ENCODE data around the gene EHMT1.
A peak's percentile ranks its signal among the peaks of the same experiment; 100 is the strongest.
"Not testable (repeated sequence)": the region's sequence is repeated elsewhere in the genome, so short reads cannot be mapped to it uniquely, and the experiment has no call there.

The EHMT1 gene

DNA sequence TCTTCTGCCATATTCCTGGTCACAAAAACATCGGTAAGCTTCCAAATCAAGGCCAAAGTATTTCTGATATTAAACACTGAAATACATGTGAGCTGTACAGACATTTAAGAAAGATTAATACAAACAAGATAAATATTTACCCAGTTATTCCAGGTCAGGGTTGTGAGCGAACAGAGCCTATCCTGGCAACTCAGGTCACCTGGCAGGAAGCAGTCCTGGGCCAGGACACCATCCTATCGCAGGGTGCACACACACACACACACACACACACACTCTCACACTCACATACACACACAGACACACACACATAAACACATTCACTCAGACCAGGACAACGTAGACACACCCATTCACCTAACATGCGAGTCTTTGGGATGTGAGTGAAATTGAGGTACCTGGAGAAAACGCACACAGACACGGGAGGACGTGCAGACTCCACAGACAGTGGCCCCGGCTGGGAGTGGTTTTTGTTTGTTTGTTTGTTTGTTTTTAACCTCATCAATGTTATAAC lies 176.4 kb downstream of the EHMT1 start:
- DNase-seq: no peak

GRCh38 chr9:137797206-137798120 lies 178.7 kb downstream of the EHMT1 start:
- no peak for DNase-seq

DNA sequence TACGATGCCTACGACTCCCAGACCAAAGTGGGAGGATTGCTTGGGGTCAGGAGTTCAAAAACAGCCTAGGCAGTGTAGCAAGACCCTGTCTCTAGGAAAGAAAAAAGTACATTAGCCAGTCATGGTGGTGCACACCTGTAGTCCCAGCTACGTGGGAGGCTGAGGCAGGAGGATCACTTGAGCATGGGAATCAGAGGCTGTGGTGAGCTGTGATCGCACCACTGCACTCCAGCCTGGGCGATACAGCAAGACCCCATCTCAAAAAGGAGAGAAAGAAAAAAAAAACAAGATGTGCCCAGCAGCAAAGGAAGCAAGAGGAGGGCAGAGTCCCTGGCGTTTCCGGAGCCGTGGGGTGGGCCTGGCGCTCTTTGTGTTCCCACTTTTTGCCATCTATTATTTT lies 179.3 kb downstream of the EHMT1 start:
- no peak for DNase-seq

GRCh38 chr9:137798901-137799629 lies 180.3 kb downstream of the EHMT1 start:
- DNase-seq: no peak

- DNase-seq: no peak
Observed at GRCh38 chr9:137799630-137799983, 180.8 kb downstream of the EHMT1 start.

- no peak for DNase-seq
Observed at GRCh38 chr9:137800196-137801022, 181.6 kb downstream of the EHMT1 start.

GRCh38 chr9:137801023-137801319 lies 182.2 kb downstream of the EHMT1 start:
- DNase-seq: no peak

GRCh38 chr9:137802021-137802420 lies 183.2 kb downstream of the EHMT1 start:
- DNase-seq: no peak

DNA sequence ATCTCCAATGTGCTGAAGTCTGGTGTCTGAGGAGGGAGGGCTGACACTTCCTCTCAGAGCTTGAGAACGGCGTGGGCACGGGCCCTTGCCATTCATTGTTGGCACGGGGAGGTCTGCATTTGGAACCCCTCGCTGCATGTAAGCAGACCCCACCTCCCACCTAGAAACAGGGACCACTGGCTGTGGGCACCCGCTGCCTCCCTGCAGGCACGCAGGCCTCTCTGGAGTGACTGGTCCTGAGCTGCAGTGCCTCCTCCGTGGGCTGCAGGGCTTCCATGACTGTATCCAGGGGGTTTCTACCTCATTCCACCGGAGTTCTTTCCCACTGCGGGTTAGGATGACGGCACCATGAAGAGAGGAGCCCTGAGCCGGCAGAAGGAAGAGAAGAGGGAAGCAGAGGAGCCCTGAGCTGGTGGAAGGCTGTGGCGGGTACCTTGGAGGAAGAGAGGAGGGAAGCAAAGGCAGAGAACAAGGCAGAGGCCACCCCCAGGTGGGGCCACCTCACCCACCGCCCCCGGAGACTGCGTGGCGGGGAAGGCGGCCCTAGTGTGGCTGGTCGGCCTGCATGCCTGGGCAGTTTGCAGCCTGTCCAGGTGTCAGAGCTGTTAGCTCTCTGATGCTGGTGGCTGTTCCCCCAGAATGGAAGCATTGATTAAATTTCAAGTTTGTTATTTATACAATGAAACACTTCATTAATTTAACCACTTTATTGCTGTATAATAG lies 183.9 kb downstream of the EHMT1 start:
- DNase-seq: no peak

DNA sequence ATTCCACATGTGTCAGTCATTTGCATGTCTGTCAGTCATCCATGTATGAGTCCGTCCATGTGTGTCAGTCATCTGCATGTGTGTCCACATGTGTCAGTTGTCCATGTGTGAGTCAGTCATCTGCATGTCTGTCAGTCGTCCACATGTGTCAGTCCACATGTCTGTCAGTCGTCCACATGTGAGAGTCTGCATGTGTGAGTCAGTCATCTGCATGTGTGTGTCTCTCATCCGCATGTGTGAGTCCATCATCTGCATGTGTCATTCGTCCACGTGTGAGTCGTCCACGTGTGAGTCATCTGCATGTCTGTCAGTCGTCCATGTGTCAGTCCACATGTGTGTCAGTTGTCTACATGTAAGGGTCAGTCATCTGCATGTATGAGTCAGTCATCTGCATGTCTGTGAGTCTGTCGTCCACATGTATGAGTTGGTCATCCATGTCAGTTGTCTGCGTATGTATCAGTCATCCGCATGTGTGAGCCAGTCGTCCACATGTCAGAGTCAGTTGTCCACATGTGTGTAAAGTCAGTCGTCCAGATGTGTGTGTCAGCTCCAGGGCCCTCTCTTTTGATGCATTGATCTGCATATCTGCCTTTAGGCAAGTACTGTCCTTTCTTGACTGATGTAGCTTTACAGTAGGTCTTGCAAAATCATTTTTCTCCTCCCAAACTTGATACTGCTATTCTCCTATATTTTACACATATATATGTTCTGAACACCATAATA lies 186.3 kb downstream of the EHMT1 start:
- no peak for DNase-seq

- peak; percentile 12 for DNase-seq
Observed at GRCh38 chr9:137807721-137808703, 189.2 kb downstream of the EHMT1 start.

- DNase-seq: no peak
Observed at GRCh38 chr9:137809040-137809576, 190.3 kb downstream of the EHMT1 start.

DNA sequence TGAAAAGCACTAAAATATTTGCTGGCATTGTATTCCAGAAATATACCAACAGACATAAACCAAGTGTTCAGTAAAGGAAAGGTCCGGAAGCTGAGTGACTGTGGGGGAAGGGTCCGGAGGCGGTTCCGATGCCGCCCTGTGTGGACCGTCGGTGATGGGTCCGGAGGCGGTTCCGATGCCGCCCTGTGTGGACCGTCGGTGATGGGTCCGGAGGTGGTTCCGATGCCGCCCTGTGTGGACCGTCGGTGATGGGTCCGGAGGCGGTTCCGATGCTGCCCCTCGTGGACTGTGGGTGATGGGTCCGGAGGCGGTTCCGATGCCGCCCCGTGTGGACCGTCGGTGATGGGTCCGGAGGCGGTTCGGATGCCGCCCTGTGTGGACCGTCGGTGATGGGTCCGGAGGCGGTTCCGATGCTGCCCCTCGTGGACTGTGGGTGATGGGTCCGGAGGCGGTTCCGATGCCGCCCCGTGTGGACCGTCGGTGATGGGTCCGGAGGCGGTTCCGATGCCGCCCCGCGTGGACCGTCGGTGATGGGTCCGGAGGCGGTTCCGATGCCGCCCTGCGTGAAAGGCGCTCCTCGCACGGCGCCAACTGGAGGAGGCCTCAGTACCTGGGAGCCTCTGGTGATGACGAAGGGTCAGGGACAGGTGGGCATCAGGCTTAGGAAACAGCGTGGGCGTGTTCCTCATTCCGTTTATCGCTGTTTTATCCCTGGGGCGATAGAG lies 191.1 kb downstream of the EHMT1 start:
- not testable (repeated sequence) for DNase-seq

- no peak for DNase-seq
Observed at GRCh38 chr9:137811283-137811870, 192.6 kb downstream of the EHMT1 start.

DNA sequence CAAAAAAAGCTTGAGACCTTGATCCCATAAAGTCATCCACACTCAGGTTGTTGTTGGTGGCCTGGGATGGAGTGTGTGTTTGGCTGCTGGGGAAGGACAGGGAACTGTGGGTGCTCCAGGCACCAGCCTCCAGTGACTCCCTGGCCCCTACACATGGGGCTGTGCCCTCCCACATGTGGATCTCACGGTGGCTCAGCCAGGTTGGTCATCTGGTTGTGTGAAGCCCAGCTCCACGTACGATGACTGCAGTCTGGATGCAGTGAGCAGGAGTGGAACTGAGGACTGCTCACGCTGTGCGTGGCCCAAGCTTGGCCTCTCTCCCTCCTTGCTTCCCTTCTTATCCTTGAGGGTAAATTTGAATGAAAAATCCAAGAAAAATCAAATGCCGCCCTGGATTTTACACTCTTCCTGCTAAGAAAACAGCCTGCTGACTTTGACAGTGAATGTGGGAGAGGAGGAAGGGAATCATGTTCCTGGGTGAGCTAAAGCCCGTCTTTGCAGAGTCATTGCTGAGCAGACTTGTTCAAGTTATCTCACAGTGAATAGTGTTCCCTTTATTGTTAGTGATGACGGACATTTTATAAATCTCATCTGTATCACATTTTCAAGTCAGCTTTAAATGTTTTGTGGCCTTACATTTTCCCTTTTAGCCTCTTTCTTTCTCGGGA lies 193.7 kb downstream of the EHMT1 start:
- DNase-seq: no peak

- no peak for DNase-seq
Observed at GRCh38 chr9:137813167-137813566, 194.4 kb downstream of the EHMT1 start.

DNA sequence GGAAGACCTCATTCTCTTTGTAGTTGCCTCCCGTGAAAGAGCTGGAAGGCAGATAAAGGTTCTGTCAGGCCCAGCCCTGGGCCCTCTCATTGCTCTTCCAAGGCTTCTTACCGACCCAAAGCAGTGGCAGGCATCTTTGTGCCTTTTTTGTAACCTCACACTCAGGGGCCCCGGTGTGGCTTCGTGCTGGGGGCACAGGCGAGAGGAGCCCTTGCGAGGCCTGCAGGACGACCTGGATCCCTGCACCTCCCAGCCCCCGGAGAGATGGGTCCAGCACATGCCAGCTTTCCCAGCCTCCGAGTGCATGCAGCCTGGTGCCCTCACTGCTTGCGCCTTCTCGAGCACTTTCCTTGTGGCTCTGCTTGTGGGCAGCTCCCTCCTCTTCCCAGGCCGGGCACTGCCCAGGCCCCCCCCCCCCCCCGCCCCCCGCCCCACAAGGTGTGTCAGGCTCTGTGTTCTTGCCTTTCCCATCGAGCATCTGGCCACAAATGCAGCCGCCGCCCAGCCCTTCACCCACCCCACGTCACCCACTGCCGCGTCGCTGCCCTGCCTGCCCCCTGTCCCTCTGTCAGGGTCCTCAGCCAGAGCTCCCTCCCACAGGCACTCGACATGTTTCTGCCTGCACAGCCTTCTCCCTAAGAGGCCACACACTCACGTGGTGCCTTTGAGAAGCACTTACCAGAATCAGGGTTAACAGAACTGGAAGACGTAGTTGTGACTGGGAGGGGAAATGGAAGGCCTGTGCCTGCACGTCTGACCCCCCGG lies 195.0 kb downstream of the EHMT1 start:
- no peak for DNase-seq

GRCh38 chr9:137814436-137814835 lies 195.6 kb downstream of the EHMT1 start:
- no peak for DNase-seq

Measured in activated CD4-positive, alpha-beta T cell treated with anti-CD3 and anti-CD28 coated beads, Interleukin-2, amount 50 U/mL, for 16 hours (primary cell).